ENCODE data around the gene PRDM16.

- TF ChIP-seq CTCF (IDR thresholded peaks at IDR 0.05) = no peak
- TF ChIP-seq POLR2A (IDR thresholded peaks at IDR 0.05) = no peak
- TF ChIP-seq EP300 (IDR thresholded peaks at IDR 0.05) = no peak
- no peak for TF ChIP-seq POLR2AphosphoS5 (IDR thresholded peaks at IDR 0.05)
Measured at GRCh38 chr1:3422638-3423037, 353.6 kb downstream of the PRDM16 start.
